H9 (cell line): Measurements from ENCODE around the gene SCFD2. TPM values are rescaled to one million over a fixed set of nuclear protein-coding genes. Genes with fewer than 3 reads are reported as not detected.

Experiments
- DNase-seq: peaks from one replicate; pipeline ENCODE4 v3.0.0-alpha.2; 2017
- H2AFZ ChIP-seq: one replicate; pipeline ENCODE4 v1.6.1; 2013; ENCODE audit warnings: mild to moderate bottlenecking, low read length, control low read depth, moderate library complexity
- H2AK5ac ChIP-seq: 2 replicates; pipeline ENCODE4 v1.6.1; 2013; ENCODE audit warnings: low read length, control low read depth, mixed read lengths; ENCODE audit not compliant: insufficient read length
- H2BK120ac ChIP-seq: one replicate; pipeline ENCODE4 v1.6.1; 2013; ENCODE audit warnings: low read depth, mild to moderate bottlenecking, low read length, control low read depth, inconsistent platforms; ENCODE audit not compliant: poor library complexity, severe bottlenecking
- H2BK12ac ChIP-seq: 2 replicates; pipeline ENCODE4 v1.6.1; 2013; ENCODE audit warnings: low read length, control low read depth, mixed read lengths, low read depth; ENCODE audit not compliant: insufficient read length
- H2BK15ac ChIP-seq: 2 replicates; pipeline ENCODE4 v1.6.1; 2013; ENCODE audit warnings: low read depth, low read length, control low read depth
- H2BK20ac ChIP-seq: one replicate; pipeline ENCODE4 v1.6.1; 2013; ENCODE audit warnings: low read depth, mild to moderate bottlenecking, low read length, control low read depth, inconsistent platforms; ENCODE audit not compliant: poor library complexity, severe bottlenecking
- H2BK5ac ChIP-seq: 2 replicates; pipeline ENCODE4 v1.6.1; 2013; ENCODE audit warnings: low read length, control low read depth, mixed read lengths; ENCODE audit not compliant: insufficient read length
- H3K14ac ChIP-seq: 2 replicates; pipeline ENCODE4 v1.6.1; 2013; ENCODE audit warnings: low read length, control low read depth; ENCODE audit not compliant: insufficient read depth
- H3K18ac ChIP-seq: 2 replicates; pipeline ENCODE4 v1.6.1; 2013; ENCODE audit warnings: low read depth, mild to moderate bottlenecking, mixed read lengths, low read length, control low read depth; ENCODE audit not compliant: insufficient read length
- H3K23ac ChIP-seq: 2 replicates; pipeline ENCODE4 v1.6.1; 2013; ENCODE audit warnings: low read length, control low read depth, mixed read lengths, low read depth; ENCODE audit not compliant: insufficient read length
- H3K23me2 ChIP-seq: 2 replicates; pipeline ENCODE4 v1.6.1; 2013; ENCODE audit warnings: low read depth, mild to moderate bottlenecking, mixed read lengths, low read length, control low read depth; ENCODE audit not compliant: insufficient read length, poor library complexity, severe bottlenecking
- H3K27ac ChIP-seq: 2 replicates; pipeline ENCODE4 v1.5.1; 2013; ENCODE audit warnings: low read length, control low read depth, mixed read lengths, low read depth; ENCODE audit not compliant: insufficient read length
- H3K27me3 ChIP-seq: 2 replicates; pipeline ENCODE4 v1.6.1; 2013; ENCODE audit warnings: low read length, control low read depth, inconsistent platforms; ENCODE audit not compliant: insufficient read depth
- H3K4ac ChIP-seq: 2 replicates; pipeline ENCODE4 v1.6.1; 2013; ENCODE audit warnings: low read depth, mild to moderate bottlenecking, control low read depth, inconsistent platforms, low read length, moderate library complexity
- H3K4me1 ChIP-seq: 2 replicates; pipeline ENCODE4 v1.6.1; 2013; ENCODE audit warnings: low read length, control low read depth, inconsistent platforms; ENCODE audit not compliant: insufficient read depth
- H3K4me2 ChIP-seq: 2 replicates; pipeline ENCODE4 v1.6.1; 2013; ENCODE audit warnings: low read length, control low read depth, mixed read lengths; ENCODE audit not compliant: insufficient read length, insufficient read depth
- H3K56ac ChIP-seq: 2 replicates; pipeline ENCODE4 v1.6.1; 2013; ENCODE audit warnings: low read depth, mild to moderate bottlenecking, mixed read lengths, low read length, control low read depth; ENCODE audit not compliant: insufficient read length
- H3K79me1 ChIP-seq: 2 replicates; pipeline ENCODE4 v1.6.1; 2013; ENCODE audit warnings: low read depth, mild to moderate bottlenecking, moderate library complexity, low read length, control low read depth, inconsistent platforms; ENCODE audit not compliant: insufficient read depth, poor library complexity, severe bottlenecking
- H3K79me2 ChIP-seq: 2 replicates; pipeline ENCODE4 v1.6.1; 2013; ENCODE audit warnings: low read length, control low read depth, inconsistent platforms; ENCODE audit not compliant: insufficient read depth
- H3K9ac ChIP-seq: 2 replicates; pipeline ENCODE4 v1.6.1; 2013; ENCODE audit warnings: low read length, control low read depth, mixed read lengths; ENCODE audit not compliant: insufficient read length; ENCODE audit errors: extremely low read depth
- H3K9me3 ChIP-seq: one replicate; pipeline ENCODE4 v1.6.1; 2013; ENCODE audit warnings: low read depth, low read length, inconsistent platforms; ENCODE audit not compliant: control insufficient read depth
- H3T11ph ChIP-seq: one replicate; pipeline ENCODE4 v1.6.1; 2013; ENCODE audit warnings: mild to moderate bottlenecking, low read length, control low read depth, inconsistent platforms
- H4K20me1 ChIP-seq: one replicate; pipeline ENCODE4 v1.6.1; 2013; ENCODE audit not compliant: control insufficient read depth, insufficient read length, insufficient read depth
- H4K5ac ChIP-seq: 2 replicates; pipeline ENCODE4 v1.6.1; 2013; ENCODE audit warnings: low read depth, mild to moderate bottlenecking, mixed read lengths, low read length, control low read depth; ENCODE audit not compliant: insufficient read length
- H4K8ac ChIP-seq: replicated peaks from 2 replicates; pipeline ENCODE4 v1.6.1; 2013; ENCODE audit warnings: low read length, control low read depth, mixed read lengths, low read depth; ENCODE audit not compliant: insufficient read length
- H4K91ac ChIP-seq: 2 replicates; pipeline ENCODE4 v1.6.1; 2013; ENCODE audit warnings: low read depth, mild to moderate bottlenecking, moderate library complexity, mixed read lengths, low read length, control low read depth; ENCODE audit not compliant: insufficient read length
- H3K27ac Mint-ChIP-seq, 3 experiments: 2 replicates in 2 of 3; 3 replicates in 1 of 3; pipeline ENCODE4 v1.8.0; 2020 to 2021; ENCODE audit warnings: mixed read lengths in 3 of 3, mild to moderate bottlenecking in 1 of 3, moderate library complexity in 1 of 3
- H3K27me3 Mint-ChIP-seq: 2 replicates; pipeline ENCODE4 v1.8.0; 2021; ENCODE audit warnings: low read depth, mild to moderate bottlenecking, moderate library complexity, mixed read lengths
- H3K36me3 Mint-ChIP-seq, 3 experiments: 2 replicates in 2 of 3; 3 replicates in 1 of 3; pipeline ENCODE4 v1.8.0; 2020 to 2021; ENCODE audit warnings: low read depth in 3 of 3, mixed read lengths in 3 of 3; ENCODE audit not compliant: insufficient read depth in 1 of 3
- H3K4me1 Mint-ChIP-seq, 2 experiments: 2 replicates each; pipeline ENCODE4 v1.8.0; 2020; ENCODE audit warnings: mixed read lengths in 2 of 2
- H3K4me3 Mint-ChIP-seq, 2 experiments: 2 replicates in 1 of 2; 3 replicates in 1 of 2; pipeline ENCODE4 v1.8.0; 2020 to 2021; ENCODE audit warnings: mild to moderate bottlenecking in 2 of 2, mixed read lengths in 2 of 2, moderate library complexity in 1 of 2
- H3K9me3 Mint-ChIP-seq, 2 experiments: 2 replicates in 1 of 2; 3 replicates in 1 of 2; pipeline ENCODE4 v1.8.0; 2020; ENCODE audit warnings: mild to moderate bottlenecking in 2 of 2, mixed read lengths in 2 of 2, moderate library complexity in 1 of 2
- CTCF ChIP-seq: fragments of 200-600 bp; sonication (generic); conservative IDR thresholded peaks from 3 replicates; pipeline ENCODE4 v1.8.0; 2021; ENCODE audit warnings: antibody characterized with exemption, mild to moderate bottlenecking
- WGBS: extraction: QIAGEN DNeasy Blood & Tissue Kit; methylation state at CpG from one replicate; pipeline ENCODE4 v1.1.7; 2013; ENCODE audit warnings: missing lambda C conversion rate, low lambda C conversion rate, mixed read lengths; ENCODE audit not compliant: insufficient read length; ENCODE audit errors: extremely low coverage; 5-methylcytosine and 5-hydroxymethylcytosine counted together
- total RNA-seq: library from RNA; stranded (reverse); gene quantifications from 2 replicates; pipeline ENCODE4 v1.2.1, GENCODE V29; 2021

The SCFD2 gene
- total RNA-seq, 1 experiment from 2014 or later, result 10.1 TPM

- Histone ChIP-seq H3K79me1 (no peaks in the 10 kb centered on the region), H2BK120ac (no peak overlapping the region), H2BK5ac (no peak overlapping the region), H2BK20ac (no peak overlapping the region), H4K91ac (no peak overlapping the region), H3K27me3 (no peaks in the 10 kb centered on the region), H4K8ac (no peak overlapping the region), H4K20me1 (no peaks in the 10 kb centered on the region), H3K14ac (no peak overlapping the region), H3K56ac (no peak overlapping the region), H3T11ph (no peak overlapping the region), H3K79me2 (no peaks in the 10 kb centered on the region; the same call in 1 of the 2 replicates), H3K9ac (no peak overlapping the region), H3K4me2 (no peak overlapping the region), H2BK15ac (no peak overlapping the region), H2AK5ac (no peak overlapping the region), H3K18ac (no peak overlapping the region), H3K23me2 (no peaks in the 10 kb centered on the region), H4K5ac (no peak overlapping the region), H3K23ac (no peak overlapping the region), H3K9me3 (no peaks in the 10 kb centered on the region), H2BK12ac (no peak overlapping the region), H3K4ac (no peak overlapping the region), H3K4me1 (peaks cover 4% of the 10 kb centered on the region), H2AFZ (no peak overlapping the region), H3K27ac (no peak overlapping the region)
- H3K27ac Mint-ChIP-seq, result no peak overlapping the region
- TF ChIP-seq CTCF, result no peak
- no peaks in the 10 kb centered on the region for H3K36me3 Mint-ChIP-seq
- H3K27me3 Mint-ChIP-seq, result peaks cover 2% of the 10 kb centered on the region; the same call in 1 of the 2 replicates
- no peak for DNase-seq
- no CpG with 5 or more reads among the region's 3 CpGs for WGBS
- H3K4me3 Mint-ChIP-seq, result no peak overlapping the region
- peaks cover 50 to 52% of the 10 kb centered on the region in 2 experiments for H3K4me1 Mint-ChIP-seq
- H3K9me3 Mint-ChIP-seq, result no peaks in the 10 kb centered on the region
Observed at GRCh38 chr4:52843958-52844357, 521.9 kb downstream of the SCFD2 start.
